Measurements from ENCODE around the gene AMZ2. TPM values are rescaled to one million over a fixed set of nuclear protein-coding genes. Genes with fewer than 3 reads are reported as not detected.
"Not testable (repeated sequence)": the region's sequence is repeated elsewhere in the genome, so short reads cannot be mapped to it uniquely, and the experiment has no call there.

AMZ2 gene
- total RNA-seq, 1 experiment from 2014 or later = 136 TPM

- Histone ChIP-seq H3K4me1 (ENCODE audit: low read length) (peaks cover 42% of the 10 kb centered on the region), H3K79me2 (ENCODE audit: low read length) (peaks cover 56% of the 10 kb centered on the region), H2AFZ (ENCODE audit: low read length) (no peak overlapping the region), H3K27ac (ENCODE audit: low read length) (peak overlapping the region; percentile 50; the same call in 1 of the 2 replicates), H3K9me3 (ENCODE audit: low read length) (no peaks in the 10 kb centered on the region), H3K36me3 (ENCODE audit: insufficient read depth, low read length) (no peaks in the 10 kb centered on the region), H3K4me3 (ENCODE audit: low read length) (no peak overlapping the region), H3K9me2 (replicated peaks; ENCODE audit: insufficient read depth, low read length) (no peaks in the 10 kb centered on the region), H3K27me3 (ENCODE audit: low read length) (no peaks in the 10 kb centered on the region), H3K4me2 (ENCODE audit: low read depth, low read length, poor library complexity, severe bottlenecking) (no peak overlapping the region), H4K20me1 (ENCODE audit: insufficient read depth, low read depth, low read length) (no peaks in the 10 kb centered on the region), H3K9ac (ENCODE audit: low read length) (peak overlapping the region; percentile 10; the same call in 1 of the 2 replicates)
- DNase-seq = no peak
Measured at GRCh38 chr17:68228817-68229570, 18.8 kb upstream of the AMZ2 start.

GRCh38 chr17:68229619-68230018 is 18.2 kb upstream of the AMZ2 start:
- no peak overlapping the region for H3K9ac ChIP-seq (ENCODE audit: low read length)
- no peak overlapping the region for H3K4me2 ChIP-seq (ENCODE audit: low read depth, low read length, poor library complexity, severe bottlenecking)
- H3K79me2 ChIP-seq (ENCODE audit: low read length) = peaks cover 55% of the 10 kb centered on the region
- H3K4me1 ChIP-seq (ENCODE audit: low read length) = peaks cover 42% of the 10 kb centered on the region
- peak overlapping the region; percentile 50; the same call in 1 of the 2 replicates for H3K27ac ChIP-seq (ENCODE audit: low read length)
- H3K9me2 ChIP-seq (replicated peaks; ENCODE audit: insufficient read depth, low read length) = no peaks in the 10 kb centered on the region
- DNase-seq = no peak
- no peaks in the 10 kb centered on the region for H3K27me3 ChIP-seq (ENCODE audit: low read length)
- H4K20me1 ChIP-seq (ENCODE audit: insufficient read depth, low read depth, low read length) = no peaks in the 10 kb centered on the region
- no peak overlapping the region for H3K4me3 ChIP-seq (ENCODE audit: low read length)
- H3K9me3 ChIP-seq (ENCODE audit: low read length) = no peaks in the 10 kb centered on the region
- H2AFZ ChIP-seq (ENCODE audit: low read length) = no peak overlapping the region
- H3K36me3 ChIP-seq (ENCODE audit: insufficient read depth, low read length) = no peaks in the 10 kb centered on the region

- not testable (repeated sequence) for H3K9me3 ChIP-seq (ENCODE audit: low read length); H2AFZ ChIP-seq (ENCODE audit: low read length); H4K20me1 ChIP-seq (ENCODE audit: insufficient read depth, low read depth, low read length); H3K9me2 ChIP-seq (replicated peaks; ENCODE audit: insufficient read depth, low read length); DNase-seq; H3K9ac ChIP-seq (ENCODE audit: low read length); H3K27me3 ChIP-seq (ENCODE audit: low read length); H3K4me2 ChIP-seq (ENCODE audit: low read depth, low read length, poor library complexity, severe bottlenecking); H3K36me3 ChIP-seq (ENCODE audit: insufficient read depth, low read length); H3K4me3 ChIP-seq (ENCODE audit: low read length)
- Histone ChIP-seq H3K27ac (ENCODE audit: low read length) (0 out of 2 replicates have a peak overlapping the region, but pooled peaks have one; percentile 18), H3K4me1 (ENCODE audit: low read length) (peaks cover 38% of the 10 kb centered on the region), H3K79me2 (ENCODE audit: low read length) (peaks cover 52% of the 10 kb centered on the region)
Measured at GRCh38 chr17:68231131-68231530, 16.7 kb upstream of the AMZ2 start.

- no peak overlapping the region for H3K4me2 ChIP-seq (ENCODE audit: low read depth, low read length, poor library complexity, severe bottlenecking)
- no peaks in the 10 kb centered on the region for H3K36me3 ChIP-seq (ENCODE audit: insufficient read depth, low read length)
- H3K9me3 ChIP-seq (ENCODE audit: low read length) = no peaks in the 10 kb centered on the region
- H3K4me3 ChIP-seq (ENCODE audit: low read length) = no peak overlapping the region
- no peak overlapping the region for H3K9ac ChIP-seq (ENCODE audit: low read length)
- H3K27ac ChIP-seq (ENCODE audit: low read length) = peak overlapping the region; percentile 18; the same call in 1 of the 2 replicates
- H4K20me1 ChIP-seq (ENCODE audit: insufficient read depth, low read depth, low read length) = no peaks in the 10 kb centered on the region
- H3K79me2 ChIP-seq (ENCODE audit: low read length) = peaks cover 48% of the 10 kb centered on the region
- H3K4me1 ChIP-seq (ENCODE audit: low read length) = peaks cover 37% of the 10 kb centered on the region
- H3K27me3 ChIP-seq (ENCODE audit: low read length) = no peaks in the 10 kb centered on the region
- H2AFZ ChIP-seq (ENCODE audit: low read length) = no peak overlapping the region
- no peak for DNase-seq
- H3K9me2 ChIP-seq (replicated peaks; ENCODE audit: insufficient read depth, low read length) = no peaks in the 10 kb centered on the region
Measured at GRCh38 chr17:68231541-68231940, 16.3 kb upstream of the AMZ2 start.

- not testable (repeated sequence) for H3K27me3 ChIP-seq (ENCODE audit: low read length); H3K4me2 ChIP-seq (ENCODE audit: low read depth, low read length, poor library complexity, severe bottlenecking); H3K36me3 ChIP-seq (ENCODE audit: insufficient read depth, low read length); H2AFZ ChIP-seq (ENCODE audit: low read length); DNase-seq; H3K9ac ChIP-seq (ENCODE audit: low read length); H3K4me3 ChIP-seq (ENCODE audit: low read length); H3K9me2 ChIP-seq (replicated peaks; ENCODE audit: insufficient read depth, low read length); H3K9me3 ChIP-seq (ENCODE audit: low read length); H3K27ac ChIP-seq (ENCODE audit: low read length); H4K20me1 ChIP-seq (ENCODE audit: insufficient read depth, low read depth, low read length)
- Histone ChIP-seq H3K79me2 (ENCODE audit: low read length) (peaks cover 45% of the 10 kb centered on the region), H3K4me1 (ENCODE audit: low read length) (peaks cover 43% of the 10 kb centered on the region)
Measured at GRCh38 chr17:68232741-68233140, 15.1 kb upstream of the AMZ2 start.

- H4K20me1 ChIP-seq (ENCODE audit: insufficient read depth, low read depth, low read length); H2AFZ ChIP-seq (ENCODE audit: low read length); H3K4me2 ChIP-seq (ENCODE audit: low read depth, low read length, poor library complexity, severe bottlenecking); H3K9me2 ChIP-seq (replicated peaks; ENCODE audit: insufficient read depth, low read length); H3K27me3 ChIP-seq (ENCODE audit: low read length); H3K36me3 ChIP-seq (ENCODE audit: insufficient read depth, low read length); H3K9me3 ChIP-seq (ENCODE audit: low read length); H3K4me3 ChIP-seq (ENCODE audit: low read length): not testable (repeated sequence)
- H3K4me1 ChIP-seq (ENCODE audit: low read length) = peaks cover 54% of the 10 kb centered on the region
- peak overlapping the region; percentile 100 for H3K27ac ChIP-seq (ENCODE audit: low read length)
- peaks cover 45% of the 10 kb centered on the region for H3K79me2 ChIP-seq (ENCODE audit: low read length)
- H3K9ac ChIP-seq (ENCODE audit: low read length) = 0 out of 2 replicates have a peak overlapping the region, but pooled peaks have one; percentile 17
- peak; percentile 47 for DNase-seq
Measured at GRCh38 chr17:68234726-68235335, 13.0 kb upstream of the AMZ2 start.

- DNase-seq; H3K4me2 ChIP-seq (ENCODE audit: low read depth, low read length, poor library complexity, severe bottlenecking); H3K36me3 ChIP-seq (ENCODE audit: insufficient read depth, low read length); H3K9me2 ChIP-seq (replicated peaks; ENCODE audit: insufficient read depth, low read length); H4K20me1 ChIP-seq (ENCODE audit: insufficient read depth, low read depth, low read length); H3K27me3 ChIP-seq (ENCODE audit: low read length); H3K9me3 ChIP-seq (ENCODE audit: low read length); H3K4me3 ChIP-seq (ENCODE audit: low read length); H2AFZ ChIP-seq (ENCODE audit: low read length): not testable (repeated sequence)
- peak overlapping the region; percentile 32; the same call in 1 of the 2 replicates for H3K9ac ChIP-seq (ENCODE audit: low read length)
- H3K79me2 ChIP-seq (ENCODE audit: low read length) = peaks cover 45% of the 10 kb centered on the region
- peak overlapping the region; percentile 100 for H3K27ac ChIP-seq (ENCODE audit: low read length)
- H3K4me1 ChIP-seq (ENCODE audit: low read length) = peaks cover 59% of the 10 kb centered on the region
Measured at GRCh38 chr17:68235336-68235791, 12.5 kb upstream of the AMZ2 start.

GRCh38 chr17:68237369-68238163 is 10.3 kb upstream of the AMZ2 start:
- not testable (repeated sequence) for H3K27me3 ChIP-seq (ENCODE audit: low read length); H3K9me3 ChIP-seq (ENCODE audit: low read length); H2AFZ ChIP-seq (ENCODE audit: low read length); H4K20me1 ChIP-seq (ENCODE audit: insufficient read depth, low read depth, low read length); H3K36me3 ChIP-seq (ENCODE audit: insufficient read depth, low read length); H3K9me2 ChIP-seq (replicated peaks; ENCODE audit: insufficient read depth, low read length)
- Histone ChIP-seq H3K4me3 (ENCODE audit: low read length) (peak overlapping the region; percentile 58), H3K4me2 (ENCODE audit: low read depth, low read length, poor library complexity, severe bottlenecking) (peak overlapping the region; percentile 86), H3K4me1 (ENCODE audit: low read length) (peaks cover 68% of the 10 kb centered on the region), H3K79me2 (ENCODE audit: low read length) (peaks cover 45% of the 10 kb centered on the region), H3K9ac (ENCODE audit: low read length) (peak overlapping the region; percentile 76), H3K27ac (ENCODE audit: low read length) (peak overlapping the region; percentile 100)
- DNase-seq = peak; percentile 92

All from Karpas-422 (cell line).